Peyer's patch (tissue), 4 donors: ENCODE measurements around the gene CFAP69. TPM values are rescaled to one million over a fixed set of nuclear protein-coding genes. Genes with fewer than 3 reads are reported as not detected.
"Not testable (repeated sequence)": the region's sequence is repeated elsewhere in the genome, so short reads cannot be mapped to it uniquely, and the experiment has no call there.

Source experiments
- DNase-seq, 3 donors: peaks; one replicate each; pipeline ENCODE4 v3.0.0-alpha.2; 2017 to 2019
- H3K27ac ChIP-seq, 4 donors: fragments of 200-600 bp; sonication (generic); one replicate each; pipeline ENCODE4 v1.5.1; 2016 to 2019
- H3K27me3 ChIP-seq, 2 donors: fragments of 200-600 bp; sonication (generic); one replicate each; pipeline ENCODE4 v1.5.1; 2019
- H3K36me3 ChIP-seq, 3 donors: fragments of 200-600 bp; sonication (generic); one replicate each; pipeline ENCODE4 v1.5.1; 2016 to 2019
- H3K4me1 ChIP-seq, 4 donors: fragments of 200-600 bp; sonication (generic); one replicate each; pipeline ENCODE4 v1.5.1; 2016 to 2019
- H3K4me3 ChIP-seq, 4 donors: fragments of 200-600 bp; sonication (generic); 1 replicate in 3 of 4; 2 replicates in 1 of 4; pipeline ENCODE4 v1.5.1; 2016 to 2019; ENCODE audit warnings: mild to moderate bottlenecking in 1 of 4
- H3K9me3 ChIP-seq, 4 donors: fragments of 200-600 bp; sonication (generic); one replicate each; pipeline ENCODE4 v1.5.1; 2016 to 2019; ENCODE audit warnings: mild to moderate bottlenecking in 1 of 4
- CTCF ChIP-seq, 6 experiments: fragments of 450-650 bp in 4 of 6; fragments of 200-600 bp in 2 of 6; sonication (generic) in 1 of 6; IDR thresholded peaks; one replicate each; pipeline ENCODE4 v1.5.1; 2017 to 2019; ENCODE audit warnings: antibody characterized with exemption in 6 of 6, mild to moderate bottlenecking in 3 of 6, moderate library complexity in 1 of 6
- POLR2A ChIP-seq, 2 donors: fragments of 450-650 bp; IDR thresholded peaks; one replicate each; pipeline ENCODE4 v1.5.1; 2017; ENCODE audit warnings: antibody characterized with exemption in 2 of 2, mild to moderate bottlenecking in 2 of 2, moderate library complexity in 2 of 2
- total RNA-seq, 4 donors: library from RNA; depleted of rRNA; stranded (reverse); fragments of >200 nt; gene quantifications; one replicate each; pipeline ENCODE4 v1.1.0, GENCODE V29; 2016

CFAP69 gene
- total RNA-seq, 4 donors from 2014 or later, result 2.3 to 15.3 (median 11.9) TPM; not detected in 1

- Histone ChIP-seq H3K36me3 (no peaks in the 10 kb centered on the region), H3K9me3 (no peaks in the 10 kb centered on the region), H3K4me3 (no peak overlapping the region), H3K27me3 (peaks cover 0 to 14% of the 10 kb centered on the region in 2 donors), H3K27ac (no peak overlapping the region), H3K4me1 (peaks cover 0 to 8% (median 0%) of the 10 kb centered on the region in 4 donors)
- no peak for DNase-seq
- TF ChIP-seq POLR2A (IDR thresholded peaks at IDR 0.05) (no peak), CTCF (IDR thresholded peaks at IDR 0.05) (no peak)
Measured at GRCh38 chr7:90322837-90323236, 77.9 kb downstream of the CFAP69 start.

GRCh38 chr7:90326500-90326899 lies 81.5 kb downstream of the CFAP69 start:
- no peaks in the 10 kb centered on the region for H3K27me3 ChIP-seq
- DNase-seq, result no peak
- no peaks in the 10 kb centered on the region for H3K9me3 ChIP-seq
- H3K27ac ChIP-seq, result no peak overlapping the region
- H3K36me3 ChIP-seq, result no peaks in the 10 kb centered on the region
- no peak for TF ChIP-seq CTCF (IDR thresholded peaks at IDR 0.05)
- no peak for TF ChIP-seq POLR2A (IDR thresholded peaks at IDR 0.05)
- H3K4me3 ChIP-seq, result no peak overlapping the region
- H3K4me1 ChIP-seq, result no peaks in the 10 kb centered on the region

- TF ChIP-seq CTCF (IDR thresholded peaks at IDR 0.05) (no peak), POLR2A (IDR thresholded peaks at IDR 0.05) (no peak)
- H3K4me1 ChIP-seq, result no peaks in the 10 kb centered on the region
- no peaks in the 10 kb centered on the region for H3K27me3 ChIP-seq
- no peaks in the 10 kb centered on the region for H3K9me3 ChIP-seq
- no peak for DNase-seq
- no peak overlapping the region for H3K27ac ChIP-seq
- no peaks in the 10 kb centered on the region for H3K36me3 ChIP-seq
- no peak overlapping the region for H3K4me3 ChIP-seq
Measured at GRCh38 chr7:90334193-90334843, 89.3 kb downstream of the CFAP69 start.

- DNase-seq, H3K4me3 ChIP-seq, H3K27ac ChIP-seq, H3K9me3 ChIP-seq, H3K27me3 ChIP-seq, H3K36me3 ChIP-seq, H3K4me1 ChIP-seq: not testable (repeated sequence)
Measured at GRCh38 chr7:90334926-90335325, 90.0 kb downstream of the CFAP69 start.

GRCh38 chr7:90337106-90337505 lies 92.1 kb downstream of the CFAP69 start:
- DNase-seq, result no peak
- H3K36me3 ChIP-seq, result no peaks in the 10 kb centered on the region
- H3K27me3 ChIP-seq, result no peaks in the 10 kb centered on the region
- no peak overlapping the region for H3K4me3 ChIP-seq
- TF ChIP-seq POLR2A (IDR thresholded peaks at IDR 0.05), result no peak
- no peak for TF ChIP-seq CTCF (IDR thresholded peaks at IDR 0.05)
- no peaks in the 10 kb centered on the region for H3K9me3 ChIP-seq
- no peak overlapping the region for H3K27ac ChIP-seq
- no peaks in the 10 kb centered on the region for H3K4me1 ChIP-seq

- no peaks in the 10 kb centered on the region for H3K9me3 ChIP-seq
- no peak for DNase-seq
- H3K4me3 ChIP-seq, result no peak overlapping the region
- H3K36me3 ChIP-seq, result no peaks in the 10 kb centered on the region
- H3K27ac ChIP-seq, result peak overlapping the region in 1 of 4 donors; percentile 5
- TF ChIP-seq CTCF (IDR thresholded peaks at IDR 0.05), result no peak
- TF ChIP-seq POLR2A (IDR thresholded peaks at IDR 0.05), result no peak
- H3K4me1 ChIP-seq, result peaks cover 0 to 9% (median 2%) of the 10 kb centered on the region in 4 donors
- no peaks in the 10 kb centered on the region for H3K27me3 ChIP-seq
Measured at GRCh38 chr7:90345016-90345415, 100.0 kb downstream of the CFAP69 start.
